Neural progenitor cell (in vitro differentiated cells): ENCODE data around the gene MED27. TPM values are rescaled to one million over a fixed set of nuclear protein-coding genes. Genes with fewer than 3 reads are reported as not detected.

Source experiments
- DNase-seq: peaks from one replicate; pipeline ENCODE4 v3.0.0-alpha.2; 2016; ENCODE audit warnings: low spot score
- H2AFZ ChIP-seq: fragments of 200-600 bp; sonication (generic); replicated peaks from 2 replicates; pipeline ENCODE4 v1.6.1; 2016; ENCODE audit warnings: antibody characterized with exemption
- H3F3A ChIP-seq: fragments of 200-600 bp; sonication (generic); 2 replicates; pipeline ENCODE4 v1.6.1; 2016; ENCODE audit warnings: antibody characterized with exemption, low read depth
- H3K27ac ChIP-seq: fragments of 200-600 bp; sonication (generic); 2 replicates; pipeline ENCODE4 v1.5.1; 2016; ENCODE audit warnings: mild to moderate bottlenecking
- H3K27me3 ChIP-seq: fragments of 200-600 bp; sonication (generic); 2 replicates; pipeline ENCODE4 v1.6.1; 2016; ENCODE audit warnings: mild to moderate bottlenecking, moderate library complexity
- H3K36me3 ChIP-seq: fragments of 200-600 bp; sonication (generic); 2 replicates; pipeline ENCODE4 v1.5.1; 2016
- H3K4me1 ChIP-seq: fragments of 200-600 bp; sonication (generic); 2 replicates; pipeline ENCODE4 v1.6.1; 2016; ENCODE audit warnings: mixed run types
- H3K4me2 ChIP-seq: fragments of 200-600 bp; sonication (generic); 2 replicates; pipeline ENCODE4 v1.6.1; 2016
- H3K4me3 ChIP-seq: fragments of 200-600 bp; sonication (generic); 2 replicates; pipeline ENCODE4 v1.5.1; 2016
- H3K79me2 ChIP-seq: fragments of 200-600 bp; sonication (generic); 2 replicates; pipeline ENCODE4 v1.6.1; 2016; ENCODE audit warnings: low read depth
- H3K9ac ChIP-seq: fragments of 200-600 bp; sonication (generic); 2 replicates; pipeline ENCODE4 v1.6.1; 2016
- H3K9me3 ChIP-seq: fragments of 200-600 bp; sonication (generic); 2 replicates; pipeline ENCODE4 v1.5.1; 2016; ENCODE audit warnings: low read depth
- H4K20me1 ChIP-seq: fragments of 200-600 bp; sonication (generic); 2 replicates; pipeline ENCODE4 v1.6.1; 2016; ENCODE audit warnings: low read depth
- H3K27ac Mint-ChIP-seq: 3 replicates; pipeline ENCODE4 v1.8.0; 2021; ENCODE audit warnings: mixed read lengths
- H3K27me3 Mint-ChIP-seq: 2 replicates; pipeline ENCODE4 v1.8.0; 2022; ENCODE audit warnings: low read depth, mild to moderate bottlenecking, inconsistent platforms, moderate library complexity, mixed read lengths; ENCODE audit not compliant: insufficient read depth
- H3K36me3 Mint-ChIP-seq: 3 replicates; pipeline ENCODE4 v1.8.0; 2021; ENCODE audit warnings: mixed read lengths
- H3K4me1 Mint-ChIP-seq: 3 replicates; pipeline ENCODE4 v1.8.0; 2021; ENCODE audit warnings: mixed read lengths
- H3K4me3 Mint-ChIP-seq: 3 replicates; pipeline ENCODE4 v1.8.0; 2021; ENCODE audit warnings: mild to moderate bottlenecking, moderate library complexity, mixed read lengths
- H3K9me3 Mint-ChIP-seq: 3 replicates; pipeline ENCODE4 v1.8.0; 2020; ENCODE audit warnings: mixed read lengths
- EZH2 ChIP-seq: fragments of 200-600 bp; sonication (generic); IDR thresholded peaks from 2 replicates; pipeline ENCODE4 v1.6.1; 2017; ENCODE audit warnings: antibody characterized with exemption, mild to moderate bottlenecking, moderate library complexity
- EZH2phosphoT487 ChIP-seq: fragments of 200-600 bp; sonication (generic); IDR thresholded peaks from 2 replicates; pipeline ENCODE4 v1.6.1; 2017; ENCODE audit warnings: antibody characterized with exemption
- total RNA-seq: library from RNA; depleted of rRNA; stranded (reverse); fragments of >200 nt; gene quantifications from 2 replicates; pipeline ENCODE4 v1.2.3, GENCODE V29; 2015; ENCODE audit warnings: low replicate concordance
- TF ChIP-seq, protein P1 (sequence below): fragments of 200-600 bp; sonication (generic); IDR thresholded peaks from 2 replicates; pipeline ENCODE4 v1.5.1; 2017; ENCODE audit warnings: antibody characterized with exemption, mild to moderate bottlenecking

Gene MED27
- total RNA-seq, 1 donor from 2014 or later = 15.1 TPM

DNA sequence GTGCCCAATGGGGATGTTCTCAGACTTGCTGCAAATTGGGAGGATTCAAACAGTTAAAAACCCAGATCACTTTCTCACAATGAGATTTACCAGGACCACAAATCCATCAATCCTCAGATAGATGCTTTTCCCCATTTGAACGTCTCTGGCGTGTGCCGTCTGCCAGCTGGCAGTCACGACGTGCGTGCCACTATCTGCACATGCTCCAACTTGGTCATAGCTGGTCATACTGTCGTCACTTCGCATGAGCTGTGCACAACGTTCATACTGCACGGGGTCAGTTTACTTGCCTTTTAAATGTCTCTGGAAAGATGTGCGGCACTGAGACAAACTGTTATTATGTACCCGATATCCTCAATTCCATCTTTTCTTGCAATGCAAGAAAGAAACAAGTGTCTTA lies 221.5 kb downstream of the MED27 start:
- Mint-ChIP-seq H3K4me3 (no peak overlapping the region), H3K27me3 (peaks cover 6% of the 10 kb centered on the region), H3K4me1 (peaks cover 39% of the 10 kb centered on the region), H3K27ac (no peak overlapping the region), H3K36me3 (peaks cover 15% of the 10 kb centered on the region), H3K9me3 (no peaks in the 10 kb centered on the region)
- H3K4me3 ChIP-seq = no peak overlapping the region
- no peak overlapping the region for H2AFZ ChIP-seq
- H4K20me1 ChIP-seq = no peaks in the 10 kb centered on the region
- no peaks in the 10 kb centered on the region for H3K79me2 ChIP-seq
- no peaks in the 10 kb centered on the region for H3K9me3 ChIP-seq
- H3K27me3 ChIP-seq = no peaks in the 10 kb centered on the region
- no peaks in the 10 kb centered on the region for H3K4me1 ChIP-seq
- no peaks in the 10 kb centered on the region for H3K36me3 ChIP-seq
- no peak overlapping the region for H3K27ac ChIP-seq
- H3K9ac ChIP-seq = no peak overlapping the region
- no peaks in the 10 kb centered on the region for H3F3A ChIP-seq
- H3K4me2 ChIP-seq = no peak overlapping the region
- DNase-seq = no peak
- TF ChIP-seq EZH2phosphoT487 (no peak), EZH2 (no peak)
- TF ChIP-seq, protein P1, sequence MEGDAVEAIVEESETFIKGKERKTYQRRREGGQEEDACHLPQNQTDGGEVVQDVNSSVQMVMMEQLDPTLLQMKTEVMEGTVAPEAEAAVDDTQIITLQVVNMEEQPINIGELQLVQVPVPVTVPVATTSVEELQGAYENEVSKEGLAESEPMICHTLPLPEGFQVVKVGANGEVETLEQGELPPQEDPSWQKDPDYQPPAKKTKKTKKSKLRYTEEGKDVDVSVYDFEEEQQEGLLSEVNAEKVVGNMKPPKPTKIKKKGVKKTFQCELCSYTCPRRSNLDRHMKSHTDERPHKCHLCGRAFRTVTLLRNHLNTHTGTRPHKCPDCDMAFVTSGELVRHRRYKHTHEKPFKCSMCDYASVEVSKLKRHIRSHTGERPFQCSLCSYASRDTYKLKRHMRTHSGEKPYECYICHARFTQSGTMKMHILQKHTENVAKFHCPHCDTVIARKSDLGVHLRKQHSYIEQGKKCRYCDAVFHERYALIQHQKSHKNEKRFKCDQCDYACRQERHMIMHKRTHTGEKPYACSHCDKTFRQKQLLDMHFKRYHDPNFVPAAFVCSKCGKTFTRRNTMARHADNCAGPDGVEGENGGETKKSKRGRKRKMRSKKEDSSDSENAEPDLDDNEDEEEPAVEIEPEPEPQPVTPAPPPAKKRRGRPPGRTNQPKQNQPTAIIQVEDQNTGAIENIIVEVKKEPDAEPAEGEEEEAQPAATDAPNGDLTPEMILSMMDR = no peak

DNA sequence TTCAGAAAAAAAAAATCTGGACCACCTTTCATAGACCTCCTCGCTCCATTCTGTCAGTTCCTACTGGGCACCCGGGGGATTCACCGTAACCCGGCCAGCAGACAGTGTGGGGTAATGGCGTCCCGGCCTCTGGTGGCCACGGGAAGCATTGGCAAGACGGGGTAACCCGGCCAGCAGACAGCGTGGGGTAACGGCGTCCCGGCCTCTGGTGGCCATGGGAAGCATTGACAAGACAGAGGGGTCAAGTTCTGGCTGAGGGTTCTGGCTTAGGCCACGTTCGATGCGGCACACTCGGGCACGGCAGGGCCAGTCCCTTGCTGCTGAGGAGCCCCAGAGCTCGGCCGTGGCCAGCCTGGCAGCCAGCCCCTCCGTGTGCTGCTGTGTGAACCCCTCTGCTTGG lies 223.6 kb downstream of the MED27 start:
- Histone ChIP-seq H3K4me2 (no peak overlapping the region), H3K9me3 (no peaks in the 10 kb centered on the region), H3K27ac (no peak overlapping the region), H3K79me2 (no peaks in the 10 kb centered on the region), H3K27me3 (no peaks in the 10 kb centered on the region), H4K20me1 (no peaks in the 10 kb centered on the region), H3K4me1 (no peaks in the 10 kb centered on the region), H3F3A (no peaks in the 10 kb centered on the region), H3K36me3 (no peaks in the 10 kb centered on the region), H3K9ac (no peak overlapping the region), H2AFZ (no peak overlapping the region), H3K4me3 (no peak overlapping the region)
- TF ChIP-seq EZH2phosphoT487 = no peak
- TF ChIP-seq, protein P1 = peak; percentile 39
- peaks cover 31% of the 10 kb centered on the region for H3K4me1 Mint-ChIP-seq
- no peaks in the 10 kb centered on the region for H3K9me3 Mint-ChIP-seq
- peak; percentile 43 for DNase-seq
- H3K27ac Mint-ChIP-seq = no peak overlapping the region
- H3K36me3 Mint-ChIP-seq = peaks cover 12% of the 10 kb centered on the region
- peaks cover 2% of the 10 kb centered on the region for H3K27me3 Mint-ChIP-seq
- no peak overlapping the region for H3K4me3 Mint-ChIP-seq

DNA sequence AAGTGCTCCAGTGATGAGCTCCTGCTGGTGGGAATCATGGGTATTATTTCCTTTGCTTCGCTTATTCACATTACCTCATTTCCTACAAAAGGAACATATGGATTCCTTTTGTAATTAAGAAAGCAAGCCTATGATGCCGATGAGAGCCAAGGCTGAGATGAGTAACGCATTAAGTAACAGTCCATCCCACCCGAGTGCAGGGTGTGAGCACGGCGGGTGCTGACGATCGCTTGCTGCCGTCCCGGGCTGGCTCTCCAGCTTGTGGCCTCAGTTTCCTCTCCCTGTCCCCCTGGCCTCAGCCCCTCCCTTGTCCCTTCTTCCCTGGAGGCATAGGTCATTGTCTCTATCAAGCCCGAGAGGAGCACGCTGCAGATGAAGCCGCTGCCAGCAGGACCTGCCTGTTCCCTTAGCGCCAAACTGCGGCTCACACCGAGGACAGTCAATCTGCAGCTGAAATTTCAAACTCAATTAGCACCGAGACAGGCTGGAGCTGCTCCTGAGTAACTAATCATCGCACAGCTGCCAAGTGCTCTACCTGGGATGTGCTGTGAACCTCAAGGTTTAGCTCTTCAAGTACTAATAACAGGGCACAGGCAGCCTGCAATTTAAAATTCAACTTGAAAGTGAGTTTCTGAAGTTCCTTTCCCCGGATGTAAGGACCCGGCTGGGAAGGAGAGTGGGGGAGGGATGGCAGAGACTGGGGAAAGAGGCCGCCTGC lies 224.6 kb downstream of the MED27 start:
- Histone ChIP-seq H3K27me3 (no peaks in the 10 kb centered on the region), H2AFZ (no peak overlapping the region), H3K4me1 (no peaks in the 10 kb centered on the region), H3K27ac (no peak overlapping the region), H3K36me3 (no peaks in the 10 kb centered on the region), H3K4me3 (no peak overlapping the region), H3K9ac (no peak overlapping the region), H3K4me2 (no peak overlapping the region), H4K20me1 (no peaks in the 10 kb centered on the region), H3K9me3 (no peaks in the 10 kb centered on the region), H3F3A (no peaks in the 10 kb centered on the region), H3K79me2 (no peaks in the 10 kb centered on the region)
- Mint-ChIP-seq H3K27me3 (no peaks in the 10 kb centered on the region), H3K9me3 (no peaks in the 10 kb centered on the region), H3K4me1 (peaks cover 24% of the 10 kb centered on the region), H3K36me3 (peaks cover 7% of the 10 kb centered on the region), H3K27ac (peak overlapping the region; percentile 88), H3K4me3 (no peak overlapping the region)
- DNase-seq = no peak
- TF ChIP-seq EZH2phosphoT487 (no peak), EZH2 (no peak)
- TF ChIP-seq, protein P1 = no peak
